HG02870 (cell line): Measurements from ENCODE around the gene KRT83.
A peak's percentile ranks its signal among the peaks of the same experiment; 100 is the strongest.
"Not testable (repeated sequence)": the region's sequence is repeated elsewhere in the genome, so short reads cannot be mapped to it uniquely, and the experiment has no call there.

Experiments
- ATAC-seq: cut with Tn5 transposase; IDR thresholded peaks from one replicate; pipeline ENCODE4 v1.9.1; 2021; ENCODE audit warnings: mild to moderate bottlenecking, moderate library complexity; ENCODE audit not compliant: unreplicated experiment

Gene KRT83

GRCh38 chr12:52334185-52334584 is 13.0 kb upstream of the KRT83 start:
- no peak for ATAC-seq

- ATAC-seq = no peak
These were observed 12.1 kb upstream of the KRT83 start for GRCh38 chr12:52333321-52333720.

- ATAC-seq = no peak
These were observed 11.2 kb upstream of the KRT83 start for GRCh38 chr12:52332381-52332780.

GRCh38 chr12:52331833-52332232 is 10.6 kb upstream of the KRT83 start:
- ATAC-seq = no peak

GRCh38 chr12:52331039-52331438 is 9.8 kb upstream of the KRT83 start:
- ATAC-seq = no peak

- no peak for ATAC-seq
These were observed 6.8 kb upstream of the KRT83 start for GRCh38 chr12:52327830-52328500.

GRCh38 chr12:52327052-52327829 is 6.0 kb upstream of the KRT83 start:
- ATAC-seq = peak; percentile 88

GRCh38 chr12:52324153-52324444 is 2.9 kb upstream of the KRT83 start:
- no peak for ATAC-seq

GRCh38 chr12:52323416-52324152 is 2.4 kb upstream of the KRT83 start:
- ATAC-seq = no peak

GRCh38 chr12:52323001-52323400 is 1.8 kb upstream of the KRT83 start:
- ATAC-seq = no peak

GRCh38 chr12:52322069-52322468 is 871 bp upstream of the KRT83 start:
- ATAC-seq = no peak

GRCh38 chr12:52321418-52321817 is 220 bp upstream of the KRT83 start:
- no peak for ATAC-seq

GRCh38 chr12:52319097-52319496 is 2.1 kb downstream of the KRT83 start:
- ATAC-seq = no peak

GRCh38 chr12:52318241-52318990 is 2.8 kb downstream of the KRT83 start:
- ATAC-seq = no peak

- no peak for ATAC-seq
These were observed 3.6 kb downstream of the KRT83 start for GRCh38 chr12:52317468-52318052.

- ATAC-seq = no peak
These were observed 4.5 kb downstream of the KRT83 start for GRCh38 chr12:52316701-52317100.

GRCh38 chr12:52316290-52316689 is 4.9 kb downstream of the KRT83 start:
- ATAC-seq = no peak

- not testable (repeated sequence) for ATAC-seq
These were observed 5.5 kb downstream of the KRT83 start for GRCh38 chr12:52315721-52316120.

GRCh38 chr12:52314511-52314910 is 6.7 kb downstream of the KRT83 start:
- ATAC-seq = no peak

- no peak for ATAC-seq
These were observed 7.3 kb downstream of the KRT83 start for GRCh38 chr12:52313926-52314325.

GRCh38 chr12:52313461-52313860 is 7.7 kb downstream of the KRT83 start:
- no peak for ATAC-seq
